ENCODE results near the gene PSMD8. TPM values are rescaled to one million over a fixed set of nuclear protein-coding genes. Genes with fewer than 3 reads are reported as not detected.
A peak's percentile ranks its signal among the peaks of the same experiment; 100 is the strongest.

Gene PSMD8
- total RNA-seq, 1 donor from 2014 or later: 128 TPM

DNA sequence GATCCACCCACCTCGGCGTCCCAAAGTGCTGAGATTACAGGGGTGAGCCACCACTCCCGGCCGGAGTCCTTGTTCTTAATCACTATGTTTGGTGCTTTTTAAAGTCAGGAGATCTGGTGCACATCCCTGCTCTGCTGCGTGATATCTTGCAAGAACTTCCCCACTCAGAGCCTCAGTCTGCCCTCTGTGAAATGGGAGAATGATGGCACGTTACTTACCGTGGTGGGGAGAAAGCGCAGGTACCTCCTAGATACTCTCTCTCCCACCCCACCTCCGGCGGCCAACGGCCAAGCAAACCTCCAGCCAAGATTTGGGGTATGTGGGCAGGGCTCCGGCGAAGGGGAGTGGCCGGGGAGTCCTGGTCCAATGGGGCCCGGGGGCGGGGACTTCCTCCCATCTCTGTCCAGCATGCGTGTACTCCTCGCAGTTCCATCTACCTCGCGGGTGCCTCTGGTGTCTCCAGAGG is 58.9 kb downstream of the PSMD8 start, which contains the start of gene RYR1:
RYR1 (plus strand) TSS at position 424 of the 466 bp plus-strand sequence. CDS start 139 bp downstream, outside the sequence.
- peaks cover 3% of the 10 kb centered on the region for H3K4me1 Mint-ChIP-seq (ENCODE audit: low read depth)
- peak within 1 kb of the TSS; percentile 1 for H3K4me3 Mint-ChIP-seq (ENCODE audit: low read depth)
- no peak within 1 kb of the TSS for H3K27ac Mint-ChIP-seq
- peaks cover 30% of the 10 kb centered on the region for H3K27me3 Mint-ChIP-seq
- TF ChIP-seq, protein P1, sequence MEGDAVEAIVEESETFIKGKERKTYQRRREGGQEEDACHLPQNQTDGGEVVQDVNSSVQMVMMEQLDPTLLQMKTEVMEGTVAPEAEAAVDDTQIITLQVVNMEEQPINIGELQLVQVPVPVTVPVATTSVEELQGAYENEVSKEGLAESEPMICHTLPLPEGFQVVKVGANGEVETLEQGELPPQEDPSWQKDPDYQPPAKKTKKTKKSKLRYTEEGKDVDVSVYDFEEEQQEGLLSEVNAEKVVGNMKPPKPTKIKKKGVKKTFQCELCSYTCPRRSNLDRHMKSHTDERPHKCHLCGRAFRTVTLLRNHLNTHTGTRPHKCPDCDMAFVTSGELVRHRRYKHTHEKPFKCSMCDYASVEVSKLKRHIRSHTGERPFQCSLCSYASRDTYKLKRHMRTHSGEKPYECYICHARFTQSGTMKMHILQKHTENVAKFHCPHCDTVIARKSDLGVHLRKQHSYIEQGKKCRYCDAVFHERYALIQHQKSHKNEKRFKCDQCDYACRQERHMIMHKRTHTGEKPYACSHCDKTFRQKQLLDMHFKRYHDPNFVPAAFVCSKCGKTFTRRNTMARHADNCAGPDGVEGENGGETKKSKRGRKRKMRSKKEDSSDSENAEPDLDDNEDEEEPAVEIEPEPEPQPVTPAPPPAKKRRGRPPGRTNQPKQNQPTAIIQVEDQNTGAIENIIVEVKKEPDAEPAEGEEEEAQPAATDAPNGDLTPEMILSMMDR (IDR thresholded peaks at IDR 0.05; ENCODE audit: unreplicated experiment): no peak
- no peaks in the 10 kb centered on the region for H3K9me3 Mint-ChIP-seq (ENCODE audit: low read depth)
- no peaks in the 10 kb centered on the region for H3K36me3 Mint-ChIP-seq (ENCODE audit: insufficient read depth)
- no peak for DNase-seq (ENCODE audit: low spot score, unreplicated experiment)

Other genes with a start within 250 kb of the PSMD8 start
- gene DPF1, start 150.3 kb upstream of the PSMD8 start, total RNA-seq: 4.8 and 4.9 TPM in 2 replicates
- 15.2 and 17.2 TPM in 2 replicates for gene PPP1R14A, start 118.2 kb upstream of the PSMD8 start, total RNA-seq
- 519 and 559 TPM in 2 replicates for gene SPINT2, start 110.0 kb upstream of the PSMD8 start, total RNA-seq
- gene C19orf33, start 70.3 kb upstream of the PSMD8 start, total RNA-seq: 3.0 and 3.5 TPM in 2 replicates
- gene YIF1B, start 58.6 kb upstream of the PSMD8 start, total RNA-seq: 29.6 and 31.3 TPM in 2 replicates
- gene KCNK6, start 54.7 kb upstream of the PSMD8 start, total RNA-seq: 0.43 and 0.53 TPM in 2 replicates
- gene CATSPERG, start 38.7 kb upstream of the PSMD8 start, total RNA-seq: 21.0 TPM in 2 replicates
- gene GGN, start 13.5 kb downstream of the PSMD8 start, total RNA-seq: 2.8 and 3.3 TPM in 2 replicates
- gene SPRED3, start 14.1 kb downstream of the PSMD8 start, total RNA-seq: 13.0 and 13.6 TPM in 2 replicates
- 14.7 and 19.6 TPM in 2 replicates for gene FAM98C, start 28.5 kb downstream of the PSMD8 start, total RNA-seq
- not detected in 2 replicates for gene RASGRP4, start 51.6 kb downstream of the PSMD8 start, total RNA-seq
- gene RYR1, start 59.1 kb downstream of the PSMD8 start, total RNA-seq: 0.65 and 1.4 TPM in 2 replicates
- 6.7 and 10.9 TPM in 2 replicates for gene MAP4K1, start 243.4 kb downstream of the PSMD8 start, total RNA-seq
- 193 and 203 TPM in 2 replicates for gene EIF3K, start 244.6 kb downstream of the PSMD8 start, total RNA-seq